ENCODE results near the gene TRABD2A.

The TRABD2A gene

GRCh38 chr2:84849271-84849952 lies 31.5 kb downstream of the TRABD2A start:
- Histone ChIP-seq H3K79me2 (ENCODE audit: insufficient read depth, low read depth) (no peaks in the 10 kb centered on the region), H4K20me1 (ENCODE audit: insufficient read depth) (no peaks in the 10 kb centered on the region), H3K4me2 (no peak overlapping the region), H3K27me3 (ENCODE audit: insufficient read depth, low read depth) (no peaks in the 10 kb centered on the region), H3K36me3 (ENCODE audit: insufficient read depth) (no peaks in the 10 kb centered on the region), H3K9ac (no peak overlapping the region), H3K4me3 (IDR thresholded peaks at IDR 0.05; ENCODE audit: insufficient read depth, low read depth, low read length) (no peak overlapping the region), H3K27ac (no peak overlapping the region), H3K4me1 (ENCODE audit: low read depth, poor library complexity, severe bottlenecking) (no peaks in the 10 kb centered on the region), H2AFZ (ENCODE audit: low read depth) (no peak overlapping the region)
- TF ChIP-seq CTCF (conservative IDR thresholded peaks at IDR 0.05; ENCODE audit: low read depth, low read length): no peak

DNA sequence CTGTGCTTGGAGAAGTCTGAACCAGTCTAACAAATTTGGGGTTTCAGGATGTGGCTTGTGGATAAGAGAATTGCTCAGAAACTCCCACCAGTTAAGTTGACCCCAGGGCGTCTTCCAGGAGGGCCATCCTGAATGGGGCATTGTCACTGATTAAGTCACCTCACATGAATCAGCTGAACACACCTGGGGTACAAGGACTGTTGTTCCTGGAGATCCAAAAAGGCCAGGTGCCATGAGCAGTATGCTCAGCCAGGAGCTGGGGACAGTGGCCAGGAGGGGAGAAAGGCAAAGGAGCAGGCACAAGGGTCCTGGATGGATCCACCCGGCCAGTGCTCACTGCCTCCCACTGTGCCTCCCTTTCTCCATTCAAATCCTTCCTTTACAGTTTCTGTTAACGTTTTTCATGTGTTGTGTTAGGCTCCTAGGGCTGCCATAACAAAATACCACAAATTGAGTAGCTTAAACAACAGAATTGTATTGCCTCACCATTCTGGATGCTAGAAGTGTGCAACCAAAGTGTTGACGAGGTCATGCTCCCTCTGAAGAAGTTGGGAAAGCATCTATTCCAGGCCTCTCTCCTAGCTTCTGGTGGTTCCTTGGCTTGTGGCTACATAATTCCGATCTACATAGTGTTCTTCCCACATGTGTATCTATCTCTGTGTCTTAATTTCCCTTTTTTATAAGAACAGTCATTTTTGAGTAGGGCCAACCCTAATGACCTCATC lies 33.4 kb downstream of the TRABD2A start:
- Histone ChIP-seq H3K27me3 (ENCODE audit: insufficient read depth, low read depth) (no peaks in the 10 kb centered on the region), H3K4me3 (IDR thresholded peaks at IDR 0.05; ENCODE audit: insufficient read depth, low read depth, low read length) (no peak overlapping the region), H4K20me1 (ENCODE audit: insufficient read depth) (no peaks in the 10 kb centered on the region), H3K4me1 (ENCODE audit: low read depth, poor library complexity, severe bottlenecking) (no peaks in the 10 kb centered on the region), H3K27ac (no peak overlapping the region), H3K4me2 (no peak overlapping the region), H2AFZ (ENCODE audit: low read depth) (no peak overlapping the region), H3K79me2 (ENCODE audit: insufficient read depth, low read depth) (no peaks in the 10 kb centered on the region), H3K36me3 (ENCODE audit: insufficient read depth) (no peaks in the 10 kb centered on the region), H3K9ac (no peak overlapping the region)
- TF ChIP-seq CTCF (conservative IDR thresholded peaks at IDR 0.05; ENCODE audit: low read depth, low read length): no peak

DNA sequence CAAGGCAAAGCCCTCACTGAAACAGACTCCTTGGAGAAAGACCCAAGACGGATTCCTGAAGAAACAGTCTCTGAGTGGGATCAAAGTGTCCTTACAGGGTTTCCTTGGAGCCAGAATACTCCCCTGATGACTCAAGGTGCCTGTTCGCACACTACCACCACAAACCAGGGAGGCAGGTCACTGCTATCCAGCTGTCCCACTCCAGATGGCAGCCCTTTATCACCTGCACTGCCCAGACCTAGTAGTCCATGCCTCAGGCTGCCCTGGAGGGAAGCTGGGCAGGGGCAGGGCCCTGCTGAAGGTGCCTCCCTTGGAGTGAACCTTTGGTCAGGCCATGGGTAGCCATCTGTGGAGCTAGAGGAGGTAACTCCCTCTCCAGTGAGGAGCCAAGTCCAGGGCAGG lies 34.1 kb downstream of the TRABD2A start:
- H3K9ac ChIP-seq: no peak overlapping the region
- no peaks in the 10 kb centered on the region for H3K36me3 ChIP-seq (ENCODE audit: insufficient read depth)
- no peak overlapping the region for H3K4me3 ChIP-seq (IDR thresholded peaks at IDR 0.05; ENCODE audit: insufficient read depth, low read depth, low read length)
- no peaks in the 10 kb centered on the region for H4K20me1 ChIP-seq (ENCODE audit: insufficient read depth)
- no peaks in the 10 kb centered on the region for H3K27me3 ChIP-seq (ENCODE audit: insufficient read depth, low read depth)
- no peaks in the 10 kb centered on the region for H3K79me2 ChIP-seq (ENCODE audit: insufficient read depth, low read depth)
- H3K4me2 ChIP-seq: no peak overlapping the region
- no peak overlapping the region for H3K27ac ChIP-seq
- H2AFZ ChIP-seq (ENCODE audit: low read depth): no peak overlapping the region
- no peak for TF ChIP-seq CTCF (conservative IDR thresholded peaks at IDR 0.05; ENCODE audit: low read depth, low read length)
- no peaks in the 10 kb centered on the region for H3K4me1 ChIP-seq (ENCODE audit: low read depth, poor library complexity, severe bottlenecking)

GRCh38 chr2:84846041-84846663 lies 34.7 kb downstream of the TRABD2A start:
- no peak overlapping the region for H3K27ac ChIP-seq
- no peaks in the 10 kb centered on the region for H3K79me2 ChIP-seq (ENCODE audit: insufficient read depth, low read depth)
- H3K4me3 ChIP-seq (IDR thresholded peaks at IDR 0.05; ENCODE audit: insufficient read depth, low read depth, low read length): no peak overlapping the region
- H3K4me2 ChIP-seq: no peak overlapping the region
- H3K9ac ChIP-seq: no peak overlapping the region
- H3K36me3 ChIP-seq (ENCODE audit: insufficient read depth): no peaks in the 10 kb centered on the region
- no peaks in the 10 kb centered on the region for H3K27me3 ChIP-seq (ENCODE audit: insufficient read depth, low read depth)
- H4K20me1 ChIP-seq (ENCODE audit: insufficient read depth): no peaks in the 10 kb centered on the region
- no peak for TF ChIP-seq CTCF (conservative IDR thresholded peaks at IDR 0.05; ENCODE audit: low read depth, low read length)
- no peaks in the 10 kb centered on the region for H3K4me1 ChIP-seq (ENCODE audit: low read depth, poor library complexity, severe bottlenecking)
- no peak overlapping the region for H2AFZ ChIP-seq (ENCODE audit: low read depth)

Data from KMS-11 (cell line).